HCT116 (cell line): Measurements from ENCODE around the gene SORCS2. TPM values are rescaled to one million over a fixed set of nuclear protein-coding genes. Genes with fewer than 3 reads are reported as not detected.

ENCODE experiments used
- ATAC-seq: fragments of 200-7000 bp; cut with Tn5 transposase; 2 replicates; pipeline ENCODE4 v1.9.1; 2020; ENCODE audit warnings: mild to moderate bottlenecking, moderate library complexity
- BruUV-seq: library from RNA; stranded (reverse); fragments of 400-500 nt; replicated peaks from 2 replicates; lab custom pipeline; 2021; lab: Mats Ljungman, UMichigan
- CTCF ChIA-PET: fragments of 300-600 bp; sonication (Branson Sonifier 250); formaldehyde crosslinking; loops from one replicate; lab custom pipeline; 2021; ENCODE audit warnings: antibody characterized with exemption; lab: Charles Lee
- POLR2A ChIA-PET: fragments of 300-600, 350-600 bp; sonication (Branson Sonifier 250); formaldehyde crosslinking; loops from one replicate; lab custom pipeline; 2021; ENCODE audit warnings: antibody characterized with exemption; lab: Charles Lee
- RAD21 ChIA-PET, 2 experiments: fragments of 300-600 bp; sonication (Branson Sonifier 250); formaldehyde crosslinking; loops; one replicate each; lab custom pipeline; 2023; ENCODE audit warnings: low total read pairs in 2 of 2; ENCODE audit not compliant: uncharacterized antibody in 2 of 2, unreplicated experiment in 2 of 2, low non-redundant PET in 1 of 2; lab: Charles Lee
- DNase-seq: peaks from one replicate; pipeline ENCODE4 v3.0.0-alpha.2; 2010; ENCODE audit warnings: low read depth, low spot score
- H2AFZ ChIP-seq: fragments of 200-600 bp; shearing (Covaris generic), sonication (generic); 2 replicates; pipeline ENCODE4 v1.6.1; 2017; ENCODE audit warnings: low read depth, mixed run types, mixed read lengths, antibody characterized with exemption, low read length; ENCODE audit not compliant: poor library complexity, severe bottlenecking
- H3K27ac ChIP-seq: 2 replicates; pipeline ENCODE4 v1.5.1; 2012; ENCODE audit warnings: low read depth, low read length
- H3K27me3 ChIP-seq: fragments of 200-600 bp; sonication (generic); 2 replicates; pipeline ENCODE4 v1.6.1; 2016; ENCODE audit warnings: mixed run types, low read length, mixed read lengths; ENCODE audit not compliant: insufficient read depth
- H3K36me3 ChIP-seq, 2 experiments: fragments of 200-500 bp in 1 of 2; fragments of 200-600 bp in 1 of 2; sonication (Bioruptor generic) in 1 of 2; sonication (generic) in 1 of 2; 2 replicates each; pipeline versions ENCODE4 v1.5.1 to v1.6.1; 2014 to 2016; ENCODE audit warnings: low read length in 2 of 2, inconsistent platforms in 1 of 2, mixed read lengths in 1 of 2, mixed run types in 1 of 2; ENCODE audit not compliant: insufficient read depth in 2 of 2, control insufficient read depth in 1 of 2
- H3K4me1 ChIP-seq, 2 experiments: fragments of 200-600 bp in 1 of 2; sonication (generic) in 1 of 2; 2 replicates each; pipeline versions ENCODE4 v1.5.1 to v1.6.1; 2012 to 2017; ENCODE audit warnings: low read length in 2 of 2, inconsistent platforms in 1 of 2, mild to moderate bottlenecking in 1 of 2, mixed read lengths in 1 of 2, mixed run types in 1 of 2, moderate library complexity in 1 of 2; ENCODE audit not compliant: insufficient read depth in 2 of 2, control insufficient read depth in 1 of 2
- H3K4me2 ChIP-seq: fragments of 200-600 bp; sonication (generic); 2 replicates; pipeline ENCODE4 v1.6.1; 2017; ENCODE audit warnings: mixed run types, low read length, mixed read lengths
- H3K4me3 ChIP-seq, 2 experiments: fragments of 200-600 bp in 1 of 2; sonication (generic) in 1 of 2; replicated peaks in 1 of 2; 2 replicates each; pipeline ENCODE4 v1.5.1; 2011 to 2016; ENCODE audit warnings: low read length in 2 of 2, control low read depth in 1 of 2, low read depth in 1 of 2, mild to moderate bottlenecking in 1 of 2, mixed read lengths in 1 of 2, mixed run types in 1 of 2
- H3K79me2 ChIP-seq: fragments of 200-600 bp; sonication (generic); 2 replicates; pipeline ENCODE4 v1.6.1; 2017; ENCODE audit warnings: mild to moderate bottlenecking, mixed run types, low read length, moderate library complexity, mixed read lengths; ENCODE audit not compliant: insufficient read depth
- H3K9ac ChIP-seq: fragments of 200-600 bp; sonication (generic); 2 replicates; pipeline ENCODE4 v1.6.1; 2016; ENCODE audit warnings: low read length, mixed read lengths
- H3K9me2 ChIP-seq: fragments of 200-600 bp; sonication (generic), shearing (Covaris generic); 2 replicates; pipeline ENCODE4 v1.6.1; 2017; ENCODE audit warnings: mixed run types, mild to moderate bottlenecking, moderate library complexity; ENCODE audit not compliant: insufficient read depth
- H3K9me3 ChIP-seq, 2 experiments: fragments of 200-500 bp in 1 of 2; fragments of 200-600 bp in 1 of 2; sonication (Bioruptor generic) in 1 of 2; sonication (generic) in 1 of 2; 2 replicates each; pipeline ENCODE4 v1.6.1; 2014 to 2017; ENCODE audit warnings: low read length in 2 of 2, mixed read lengths in 2 of 2, inconsistent platforms in 1 of 2, low read depth in 1 of 2, mild to moderate bottlenecking in 1 of 2, mixed run types in 1 of 2, moderate library complexity in 1 of 2; ENCODE audit not compliant: control insufficient read depth in 1 of 2, insufficient read depth in 1 of 2
- H4K20me1 ChIP-seq: fragments of 200-600 bp; sonication (generic), shearing (Covaris generic); 2 replicates; pipeline ENCODE4 v1.6.1; 2017; ENCODE audit warnings: mixed run types, mild to moderate bottlenecking, moderate library complexity; ENCODE audit not compliant: insufficient read depth
- EGR1 ChIP-seq: IDR thresholded peaks from 2 replicates; pipeline ENCODE4 v1.6.1; 2012; ENCODE audit warnings: low read depth
- ELF1 ChIP-seq: IDR thresholded peaks from 2 replicates; pipeline ENCODE4 v1.6.1; 2012; ENCODE audit warnings: low read depth, borderline replicate concordance
- EZH2 ChIP-seq: fragments of 200-600 bp; sonication (generic); IDR thresholded peaks from 2 replicates; pipeline ENCODE4 v1.6.1; 2017; ENCODE audit warnings: antibody characterized with exemption, mixed run types
- EZH2phosphoT487 ChIP-seq: fragments of 200-600 bp; IDR thresholded peaks from 2 replicates; pipeline ENCODE4 v1.6.1; 2018; ENCODE audit warnings: antibody characterized with exemption, borderline replicate concordance
- JUND ChIP-seq: IDR thresholded peaks from 2 replicates; pipeline ENCODE4 v1.6.1; 2012
- POLR2A ChIP-seq: IDR thresholded peaks from 2 replicates; pipeline ENCODE4 v1.7.0; 2011; ENCODE audit warnings: borderline replicate concordance; ENCODE audit not compliant: insufficient read depth, insufficient read length; ENCODE audit errors: extremely low read depth
- RAD21 ChIP-seq: IDR thresholded peaks from 2 replicates; pipeline ENCODE4 v1.6.1; 2012; ENCODE audit warnings: low read depth, mild to moderate bottlenecking
- REST ChIP-seq: IDR thresholded peaks from 2 replicates; pipeline ENCODE4 v1.6.1; 2012; ENCODE audit warnings: low read depth
- SIN3A ChIP-seq: IDR thresholded peaks from 2 replicates; pipeline ENCODE4 v1.6.1; 2012; ENCODE audit warnings: low read depth
- SP1 ChIP-seq: IDR thresholded peaks from 2 replicates; pipeline ENCODE4 v1.6.1; 2012; ENCODE audit warnings: low read depth
- SRF ChIP-seq: IDR thresholded peaks from 2 replicates; pipeline ENCODE4 v1.6.1; 2012; ENCODE audit warnings: low read depth
- TCF7L2 ChIP-seq: IDR thresholded peaks from 2 replicates; pipeline ENCODE4 v1.7.0; 2011; ENCODE audit warnings: borderline replicate concordance, inconsistent platforms; ENCODE audit not compliant: insufficient read depth, insufficient read length; ENCODE audit errors: extremely low read depth
- YY1 ChIP-seq: IDR thresholded peaks from 2 replicates; pipeline ENCODE4 v1.6.1; 2011; ENCODE audit warnings: low read length, low read depth, moderate library complexity, mild to moderate bottlenecking; ENCODE audit not compliant: insufficient replicate concordance; ENCODE audit errors: extremely low read depth
- ZBTB33 ChIP-seq: IDR thresholded peaks from 2 replicates; pipeline ENCODE4 v1.6.1; 2011; ENCODE audit warnings: mild to moderate bottlenecking, low read length, moderate library complexity; ENCODE audit not compliant: insufficient replicate concordance; ENCODE audit errors: extremely low read depth
- ZFX ChIP-seq: fragments of 450-650 bp; IDR thresholded peaks from 2 replicates; pipeline ENCODE4 v1.6.1; 2017
- ZNF274 ChIP-seq: fragments of 200-500 bp; sonication (Bioruptor generic); IDR thresholded peaks from 2 replicates; pipeline ENCODE4 v1.6.1; 2014; ENCODE audit warnings: mild to moderate bottlenecking, low read depth, low read length, inconsistent platforms
- intact Hi-C: fragments of 100-400 bp; cut with micrococcal nuclease; formaldehyde crosslinking; loops from 2 replicates; pipeline ENCODE4 v1.10.0; 2022
- total RNA-seq: library from RNA; stranded (reverse); gene quantifications from one replicate; pipeline ENCODE4 v1.2.1, GENCODE V29; 2021; ENCODE audit not compliant: unreplicated experiment
- TF ChIP-seq, protein P1 (sequence below): IDR thresholded peaks from 2 replicates; pipeline ENCODE4 v1.6.1; 2012

SORCS2 gene
- total RNA-seq, 1 experiment from 2014 or later, result 0.37 TPM

DNA sequence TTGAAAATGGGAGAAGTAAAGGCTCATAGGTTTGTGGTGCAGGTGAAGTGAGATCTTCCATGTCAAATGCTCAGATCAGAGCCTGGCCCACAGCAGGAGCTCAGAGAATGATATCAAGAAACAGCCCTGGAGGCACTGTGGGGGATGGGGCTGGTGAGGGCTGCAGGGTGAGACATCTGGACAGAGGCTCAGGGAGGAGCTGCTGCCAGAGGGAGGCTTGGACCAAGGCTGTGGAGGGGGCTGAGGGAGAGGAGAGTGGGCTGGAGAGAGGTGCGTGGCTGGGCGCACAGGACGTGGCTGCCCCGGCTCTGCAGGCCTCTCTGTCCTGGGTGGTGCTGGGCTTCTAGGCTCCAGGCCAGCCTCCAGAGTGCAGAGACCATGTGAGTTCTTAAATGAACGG, 5.6 kb downstream of the SORCS2 start:
- Histone ChIP-seq H3K4me1 (no peaks in the 10 kb centered on the region), H3K9me2 (no peaks in the 10 kb centered on the region), H3K36me3 (no peaks in the 10 kb centered on the region), H3K79me2 (no peaks in the 10 kb centered on the region), H4K20me1 (no peaks in the 10 kb centered on the region), H3K27me3 (peaks cover 10% of the 10 kb centered on the region; the same call in 1 of the 2 replicates), H3K9me3 (no peaks in the 10 kb centered on the region), H3K27ac (no peak overlapping the region), H3K4me2 (no peak overlapping the region), H3K9ac (no peak overlapping the region), H2AFZ (no peak overlapping the region), H3K4me3 (no peak overlapping the region)
- ChIA-PET CTCF (interaction anchor here (2.2 kb wide), 1 partner anchor 9 kb away, joined by 10 read pairs; no protein-coding TSS in a partner anchor), RAD21 (no interaction called here), POLR2A (interaction anchor here (2.8 kb wide), 1 partner anchor 8 kb away, joined by 10 read pairs; no protein-coding TSS in a partner anchor)
- intact Hi-C loops, result no loop called here
- BruUV-seq, result no TSS peak
- DNase-seq (no peak), ATAC-seq (no peak)
- TF ChIP-seq EZH2, result no peak
- TF ChIP-seq EZH2phosphoT487, result no peak
- TF ChIP-seq ELF1, result no peak
- TF ChIP-seq, protein P1, sequence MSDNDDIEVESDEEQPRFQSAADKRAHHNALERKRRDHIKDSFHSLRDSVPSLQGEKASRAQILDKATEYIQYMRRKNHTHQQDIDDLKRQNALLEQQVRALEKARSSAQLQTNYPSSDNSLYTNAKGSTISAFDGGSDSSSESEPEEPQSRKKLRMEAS, result no peak
- TF ChIP-seq SIN3A, result no peak
- no peak for TF ChIP-seq RAD21
- no peak for TF ChIP-seq JUND
- TF ChIP-seq REST, result no peak
- no peak for TF ChIP-seq ZBTB33
- no peak for TF ChIP-seq POLR2A
- TF ChIP-seq EGR1, result no peak
- TF ChIP-seq SRF, result no peak
- TF ChIP-seq YY1, result no peak
- TF ChIP-seq ZFX, result no peak
- TF ChIP-seq TCF7L2, result no peak
- no peak for TF ChIP-seq SP1
- no peak for TF ChIP-seq ZNF274
